OCI-LY1 (cell line): ENCODE data around the gene SIX4.

Experiments used
- H2AFZ ChIP-seq: fragments of 200-600 bp; sonication (generic), shearing (Covaris generic); 2 replicates; pipeline ENCODE4 v1.6.0; 2014; ENCODE audit warnings: antibody characterized with exemption, mild to moderate bottlenecking, low read length
- H3F3A ChIP-seq: fragments of 200-600 bp; sonication (generic), shearing (Covaris generic); 2 replicates; pipeline ENCODE4 v1.6.0; 2014; ENCODE audit warnings: mild to moderate bottlenecking, antibody characterized with exemption, low read length, moderate library complexity; ENCODE audit not compliant: insufficient read depth
- H3K27ac ChIP-seq: fragments of 200-600 bp; sonication (generic); 2 replicates; pipeline ENCODE4 v1.5.1; 2014; ENCODE audit warnings: low read length, mixed run types, mild to moderate bottlenecking, low read depth; ENCODE audit not compliant: poor library complexity, severe bottlenecking
- H3K27me3 ChIP-seq: fragments of 200-600 bp; sonication (generic); 2 replicates; pipeline ENCODE4 v1.6.0; 2014; ENCODE audit warnings: antibody characterized with exemption, mild to moderate bottlenecking, low read length, moderate library complexity; ENCODE audit not compliant: insufficient read depth
- H3K36me3 ChIP-seq: fragments of 200-600 bp; sonication (generic); 2 replicates; pipeline ENCODE4 v1.6.1; 2014; ENCODE audit warnings: mild to moderate bottlenecking, antibody characterized with exemption, low read length, moderate library complexity, mixed read lengths; ENCODE audit not compliant: insufficient read depth
- H3K4me1 ChIP-seq: fragments of 200-600 bp; sonication (generic); 2 replicates; pipeline ENCODE4 v1.5.1; 2014; ENCODE audit warnings: mild to moderate bottlenecking, low read length, moderate library complexity; ENCODE audit not compliant: insufficient read depth, severe bottlenecking
- H3K4me2 ChIP-seq: fragments of 200-600 bp; sonication (generic), shearing (Covaris generic); 2 replicates; pipeline ENCODE4 v1.6.1; 2014; ENCODE audit warnings: low read length
- H3K4me3 ChIP-seq: fragments of 200-600 bp; sonication (generic); 2 replicates; pipeline ENCODE4 v1.5.1; 2014; ENCODE audit warnings: low read length, low read depth, mild to moderate bottlenecking, mixed read lengths; ENCODE audit not compliant: poor library complexity, severe bottlenecking
- H3K79me2 ChIP-seq: fragments of 200-600 bp; shearing (Covaris generic); 2 replicates; pipeline ENCODE4 v1.6.1; 2016; ENCODE audit warnings: mixed run types, low read length, mixed read lengths; ENCODE audit not compliant: insufficient read depth
- H3K9ac ChIP-seq: fragments of 200-600 bp; sonication (generic), shearing (Covaris generic); 2 replicates; pipeline ENCODE4 v1.6.1; 2014; ENCODE audit warnings: mild to moderate bottlenecking, low read length, mixed read lengths
- H3K9me2 ChIP-seq: fragments of 200-600 bp; sonication (generic), shearing (Covaris generic); 2 replicates; pipeline ENCODE4 v1.6.1; 2014; ENCODE audit warnings: low read depth, mild to moderate bottlenecking, low read length, mixed read lengths
- H3K9me3 ChIP-seq: fragments of 200-600 bp; shearing (Covaris generic); 2 replicates; pipeline ENCODE4 v1.6.1; 2014; ENCODE audit warnings: low read length, mixed read lengths
- H4K20me1 ChIP-seq: fragments of 200-600 bp; sonication (generic), shearing (Covaris generic); 2 replicates; pipeline ENCODE4 v1.6.0; 2016; ENCODE audit warnings: mild to moderate bottlenecking, low read length; ENCODE audit not compliant: insufficient read depth
- CTCF ChIP-seq: fragments of 200-600 bp; sonication (generic), shearing (Covaris generic); IDR thresholded peaks from 2 replicates; pipeline ENCODE4 v1.5.1; 2017; ENCODE audit warnings: mild to moderate bottlenecking, antibody characterized with exemption, low read length, moderate library complexity, mixed read lengths
- EZH2 ChIP-seq: fragments of 200-600 bp; sonication (generic), shearing (Covaris generic); IDR thresholded peaks from 2 replicates; pipeline ENCODE4 v1.8.0; 2017; ENCODE audit warnings: borderline replicate concordance, mixed run types, mild to moderate bottlenecking, antibody characterized with exemption, low read length, moderate library complexity, mixed read lengths

SIX4 gene

GRCh38 chr14:60700598-60700997 is 23.6 kb downstream of the SIX4 start:
- Histone ChIP-seq H3K79me2 (no peaks in the 10 kb centered on the region), H4K20me1 (no peaks in the 10 kb centered on the region), H3K4me2 (no peak overlapping the region), H3K9me3 (peaks cover 5% of the 10 kb centered on the region; the same call in 1 of the 2 replicates), H3K9ac (no peak overlapping the region), H3K27me3 (no peaks in the 10 kb centered on the region; the same call in 1 of the 2 replicates), H3K36me3 (no peaks in the 10 kb centered on the region), H3K9me2 (no peaks in the 10 kb centered on the region), H3F3A (no peaks in the 10 kb centered on the region), H3K27ac (no peak overlapping the region), H3K4me1 (no peaks in the 10 kb centered on the region), H2AFZ (no peak overlapping the region), H3K4me3 (no peak overlapping the region)
- no peak for TF ChIP-seq EZH2
- TF ChIP-seq CTCF, result no peak

- Histone ChIP-seq H2AFZ (no peak overlapping the region), H3K4me2 (no peak overlapping the region), H3K36me3 (no peaks in the 10 kb centered on the region), H3K27me3 (no peaks in the 10 kb centered on the region), H3K9me2 (no peaks in the 10 kb centered on the region), H3F3A (no peaks in the 10 kb centered on the region), H3K4me1 (no peaks in the 10 kb centered on the region), H3K79me2 (no peaks in the 10 kb centered on the region), H4K20me1 (no peaks in the 10 kb centered on the region), H3K9me3 (no peaks in the 10 kb centered on the region), H3K9ac (no peak overlapping the region), H3K27ac (no peak overlapping the region), H3K4me3 (no peak overlapping the region)
- TF ChIP-seq CTCF (no peak), EZH2 (no peak)
These were observed 28.8 kb downstream of the SIX4 start for GRCh38 chr14:60695327-60695726.

GRCh38 chr14:60691383-60692113 is 32.6 kb downstream of the SIX4 start:
- no peak overlapping the region for H2AFZ ChIP-seq
- no peaks in the 10 kb centered on the region for H3K9me2 ChIP-seq
- H3K27ac ChIP-seq, result no peak overlapping the region
- H3F3A ChIP-seq, result no peaks in the 10 kb centered on the region
- no peak overlapping the region for H3K4me2 ChIP-seq
- H3K79me2 ChIP-seq, result no peaks in the 10 kb centered on the region
- no peaks in the 10 kb centered on the region for H3K27me3 ChIP-seq
- H3K4me3 ChIP-seq, result no peak overlapping the region
- no peak overlapping the region for H3K9ac ChIP-seq
- no peaks in the 10 kb centered on the region for H4K20me1 ChIP-seq
- H3K9me3 ChIP-seq, result no peaks in the 10 kb centered on the region
- no peaks in the 10 kb centered on the region for H3K36me3 ChIP-seq
- TF ChIP-seq CTCF, result no peak
- no peak for TF ChIP-seq EZH2
- H3K4me1 ChIP-seq, result no peaks in the 10 kb centered on the region
